Chondrocyte (in vitro differentiated cells): ENCODE data around the gene SYNGR4. TPM values are rescaled to one million over a fixed set of nuclear protein-coding genes. Genes with fewer than 3 reads are reported as not detected.
A peak's percentile ranks its signal among the peaks of the same experiment; 100 is the strongest.

Experiments
- DNase-seq: peaks from one replicate; pipeline ENCODE4 v3.0.0; 2021; ENCODE audit warnings: mixed read lengths, low spot score
- H3K27ac Mint-ChIP-seq: one replicate; pipeline ENCODE4 v1.8.0; 2021; ENCODE audit warnings: mild to moderate bottlenecking, moderate library complexity, mixed read lengths; ENCODE audit not compliant: unreplicated experiment
- H3K27me3 Mint-ChIP-seq: 2 replicates; pipeline ENCODE4 v1.8.0; 2021; ENCODE audit warnings: low read depth, mixed read lengths
- H3K36me3 Mint-ChIP-seq: 2 replicates; pipeline ENCODE4 v1.8.0; 2021; ENCODE audit warnings: low read depth, mixed read lengths
- H3K4me1 Mint-ChIP-seq: 2 replicates; pipeline ENCODE4 v1.8.0; 2021; ENCODE audit warnings: low read depth, mild to moderate bottlenecking, mixed read lengths
- H3K4me3 Mint-ChIP-seq: one replicate; pipeline ENCODE4 v1.8.0; 2021; ENCODE audit warnings: mild to moderate bottlenecking, moderate library complexity, mixed read lengths; ENCODE audit not compliant: unreplicated experiment
- H3K9me3 Mint-ChIP-seq: 2 replicates; pipeline ENCODE4 v1.8.0; 2021; ENCODE audit warnings: low read depth, mixed read lengths
- total RNA-seq: library from RNA; stranded (reverse); gene quantifications from 3 replicates; pipeline ENCODE4 v1.2.1, GENCODE V29; 2021
- TF ChIP-seq, protein P1 (sequence below): fragments of 200-600 bp; sonication (generic); IDR thresholded peaks from 2 replicates; pipeline ENCODE4 v1.5.0; 2021; ENCODE audit warnings: antibody characterized with exemption, mild to moderate bottlenecking, moderate library complexity

The SYNGR4 gene
- total RNA-seq, 1 donor from 2014 or later: not detected

DNA sequence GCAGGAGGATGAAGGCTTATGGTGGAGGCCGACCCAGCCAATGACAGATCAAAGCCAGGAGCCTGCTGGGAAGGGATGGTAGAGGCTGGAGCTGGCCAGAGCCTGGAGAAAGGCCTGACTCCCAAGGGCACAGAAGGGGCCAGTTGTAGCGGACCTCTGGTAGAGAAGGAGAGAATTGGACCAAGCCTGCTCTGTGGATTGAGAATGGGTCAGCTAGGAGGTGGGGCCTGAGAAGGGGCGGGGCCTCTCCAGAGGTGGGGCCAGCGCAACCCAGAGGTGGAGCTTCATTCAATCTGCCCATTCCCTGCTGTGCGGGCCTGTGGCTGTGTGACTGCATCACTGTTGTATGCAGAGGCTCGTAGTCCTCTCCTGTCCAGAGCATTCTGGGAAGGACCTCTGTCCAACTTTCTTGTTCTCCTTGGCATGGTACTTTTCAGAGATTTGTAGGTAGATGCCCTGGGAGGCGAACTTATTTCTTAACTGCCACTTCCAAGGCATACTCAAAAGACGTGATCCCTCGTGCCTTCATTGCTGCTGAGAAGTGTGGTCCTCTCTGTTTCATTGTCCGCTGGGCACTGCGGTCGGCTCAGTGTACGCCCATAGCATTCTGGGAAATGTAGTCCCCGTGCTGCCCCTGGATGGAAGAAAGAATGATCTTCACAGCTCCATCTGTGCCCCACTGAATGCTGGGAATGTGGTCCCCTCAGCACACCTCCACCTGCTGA lies 36.0 kb downstream of the SYNGR4 start:
- Mint-ChIP-seq H3K27ac (peak overlapping the region; percentile 91), H3K4me3 (peak overlapping the region; percentile 62), H3K36me3 (no peaks in the 10 kb centered on the region), H3K9me3 (no peaks in the 10 kb centered on the region), H3K4me1 (peaks cover 36% of the 10 kb centered on the region), H3K27me3 (no peaks in the 10 kb centered on the region)
- no peak for DNase-seq
- TF ChIP-seq, protein P1, sequence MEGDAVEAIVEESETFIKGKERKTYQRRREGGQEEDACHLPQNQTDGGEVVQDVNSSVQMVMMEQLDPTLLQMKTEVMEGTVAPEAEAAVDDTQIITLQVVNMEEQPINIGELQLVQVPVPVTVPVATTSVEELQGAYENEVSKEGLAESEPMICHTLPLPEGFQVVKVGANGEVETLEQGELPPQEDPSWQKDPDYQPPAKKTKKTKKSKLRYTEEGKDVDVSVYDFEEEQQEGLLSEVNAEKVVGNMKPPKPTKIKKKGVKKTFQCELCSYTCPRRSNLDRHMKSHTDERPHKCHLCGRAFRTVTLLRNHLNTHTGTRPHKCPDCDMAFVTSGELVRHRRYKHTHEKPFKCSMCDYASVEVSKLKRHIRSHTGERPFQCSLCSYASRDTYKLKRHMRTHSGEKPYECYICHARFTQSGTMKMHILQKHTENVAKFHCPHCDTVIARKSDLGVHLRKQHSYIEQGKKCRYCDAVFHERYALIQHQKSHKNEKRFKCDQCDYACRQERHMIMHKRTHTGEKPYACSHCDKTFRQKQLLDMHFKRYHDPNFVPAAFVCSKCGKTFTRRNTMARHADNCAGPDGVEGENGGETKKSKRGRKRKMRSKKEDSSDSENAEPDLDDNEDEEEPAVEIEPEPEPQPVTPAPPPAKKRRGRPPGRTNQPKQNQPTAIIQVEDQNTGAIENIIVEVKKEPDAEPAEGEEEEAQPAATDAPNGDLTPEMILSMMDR: no peak

DNA sequence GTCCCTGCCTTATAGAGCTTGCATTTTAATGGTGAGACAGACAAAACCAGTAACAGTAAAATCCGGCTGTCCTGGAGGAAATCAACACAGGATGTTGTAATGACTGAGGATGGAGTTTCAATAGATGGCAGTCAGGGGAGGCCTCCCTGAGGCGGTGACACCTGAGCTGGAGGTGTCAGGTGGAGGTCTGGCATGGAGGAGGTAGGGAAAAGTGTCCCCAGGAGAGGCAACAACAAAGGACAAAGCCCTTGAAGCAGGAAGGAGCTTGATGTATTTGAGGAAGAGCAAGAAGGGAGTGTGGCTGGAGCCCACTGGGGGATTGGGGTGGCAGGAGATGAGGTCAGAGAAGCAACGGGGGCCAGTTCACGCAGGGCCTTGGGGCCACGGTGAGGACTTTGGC lies 37.1 kb downstream of the SYNGR4 start:
- no peak overlapping the region for H3K27ac Mint-ChIP-seq
- peaks cover 25% of the 10 kb centered on the region for H3K4me1 Mint-ChIP-seq
- no peaks in the 10 kb centered on the region for H3K27me3 Mint-ChIP-seq
- DNase-seq: no peak
- H3K36me3 Mint-ChIP-seq: no peaks in the 10 kb centered on the region
- TF ChIP-seq, protein P1: no peak
- H3K9me3 Mint-ChIP-seq: peaks cover 2% of the 10 kb centered on the region
- no peak overlapping the region for H3K4me3 Mint-ChIP-seq

DNA sequence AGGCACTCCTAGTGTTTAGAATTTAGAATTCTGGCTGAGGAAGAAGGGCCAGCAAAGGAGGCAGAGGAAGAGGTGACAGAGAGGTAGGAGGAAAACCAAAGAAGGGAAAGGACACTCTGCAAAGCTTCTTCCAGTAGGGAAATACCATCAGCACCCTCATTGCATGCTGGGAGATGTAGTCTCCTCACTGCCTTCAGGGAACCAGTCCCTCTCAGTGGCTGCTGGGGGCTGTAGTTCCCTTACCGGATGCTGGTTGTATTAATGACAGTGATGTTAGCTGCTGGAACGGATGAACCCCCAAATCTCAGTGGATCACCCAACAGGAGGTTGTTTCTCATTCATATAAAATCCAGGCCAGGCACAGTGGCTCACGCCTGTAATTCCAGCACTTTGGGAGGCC lies 39.4 kb downstream of the SYNGR4 start:
- no peaks in the 10 kb centered on the region for H3K27me3 Mint-ChIP-seq
- TF ChIP-seq, protein P1: no peak
- H3K27ac Mint-ChIP-seq: no peak overlapping the region
- H3K4me3 Mint-ChIP-seq: no peak overlapping the region
- H3K4me1 Mint-ChIP-seq: peaks cover 11% of the 10 kb centered on the region
- peaks cover 2% of the 10 kb centered on the region for H3K9me3 Mint-ChIP-seq
- DNase-seq: no peak
- H3K36me3 Mint-ChIP-seq: peaks cover 2% of the 10 kb centered on the region

DNA sequence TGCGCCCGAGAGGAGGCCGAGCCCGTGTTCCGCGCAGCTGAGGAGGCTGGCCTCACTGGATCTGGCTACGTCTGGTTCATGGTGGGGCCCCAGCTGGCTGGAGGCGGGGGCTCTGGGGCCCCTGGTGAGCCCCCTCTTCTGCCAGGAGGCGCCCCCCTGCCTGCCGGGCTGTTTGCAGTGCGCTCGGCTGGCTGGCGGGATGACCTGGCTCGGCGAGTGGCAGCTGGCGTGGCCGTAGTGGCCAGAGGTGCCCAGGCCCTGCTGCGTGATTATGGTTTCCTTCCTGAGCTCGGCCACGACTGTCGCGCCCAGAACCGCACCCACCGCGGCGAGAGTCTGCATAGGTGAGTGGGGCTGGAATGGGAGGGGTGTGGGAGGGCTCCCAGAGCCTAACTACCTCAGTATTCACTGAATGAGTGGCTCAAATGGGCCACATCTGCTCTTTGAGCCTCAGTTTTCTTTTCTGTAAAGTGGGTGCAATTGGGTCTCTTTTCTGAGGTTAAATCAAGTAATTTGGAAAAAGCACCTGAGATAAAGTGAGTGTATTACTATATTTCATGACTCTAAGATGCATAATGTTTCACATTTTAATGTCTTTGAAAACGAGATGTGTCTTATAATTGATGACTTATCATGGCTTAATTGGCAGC lies 41.0 kb downstream of the SYNGR4 start:
- no peaks in the 10 kb centered on the region for H3K27me3 Mint-ChIP-seq
- no peak for DNase-seq
- H3K9me3 Mint-ChIP-seq: peaks cover 2% of the 10 kb centered on the region
- no peak overlapping the region for H3K4me3 Mint-ChIP-seq
- TF ChIP-seq, protein P1: no peak
- no peak overlapping the region for H3K27ac Mint-ChIP-seq
- peaks cover 7% of the 10 kb centered on the region for H3K4me1 Mint-ChIP-seq
- H3K36me3 Mint-ChIP-seq: peaks cover 4% of the 10 kb centered on the region

DNA sequence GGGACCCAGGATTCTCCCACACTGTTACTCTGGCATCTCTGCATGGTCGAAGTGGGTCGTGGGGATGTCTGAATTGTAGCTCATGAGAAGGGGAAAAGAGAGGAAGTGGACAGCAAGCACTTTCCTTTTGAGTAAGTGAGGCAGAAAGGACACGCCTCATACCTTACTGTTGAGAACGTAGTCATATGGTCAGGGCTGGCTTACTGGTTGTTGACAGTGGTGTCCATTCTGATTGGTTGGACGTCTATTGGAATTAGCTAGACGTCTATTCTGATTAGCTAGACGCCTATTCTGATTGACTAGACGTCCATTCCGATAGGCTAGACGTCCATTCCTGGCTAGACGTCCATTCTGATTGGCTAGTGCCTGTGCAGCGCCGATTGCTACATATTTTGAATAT lies 41.7 kb downstream of the SYNGR4 start:
- peaks cover 4% of the 10 kb centered on the region for H3K36me3 Mint-ChIP-seq
- peaks cover 4% of the 10 kb centered on the region for H3K4me1 Mint-ChIP-seq
- no peak overlapping the region for H3K4me3 Mint-ChIP-seq
- peaks cover 2% of the 10 kb centered on the region for H3K9me3 Mint-ChIP-seq
- TF ChIP-seq, protein P1: no peak
- no peaks in the 10 kb centered on the region for H3K27me3 Mint-ChIP-seq
- no peak overlapping the region for H3K27ac Mint-ChIP-seq
- DNase-seq: no peak
